K562 (cell line): Measurements from ENCODE around the gene SLK.

Experiments
- CHD2 ChIP-seq: IDR thresholded peaks from 2 replicates; pipeline ENCODE4 v1.6.1; 2011; ENCODE audit warnings: low read depth, low read length
- EP300 ChIP-seq: IDR thresholded peaks from 2 replicates; pipeline ENCODE4 v1.6.1; 2012; ENCODE audit warnings: low read length, improper control_type of control experiment
- HOXB6 ChIP-seq: fragments of 250-450 bp; sonication (Bioruptor Pico); IDR thresholded peaks from 2 replicates; pipeline ENCODE4 v1.5.1; 2022; ENCODE audit warnings: mild to moderate bottlenecking, borderline replicate concordance
- MAFK ChIP-seq: IDR thresholded peaks from 2 replicates; pipeline ENCODE4 v1.6.1; 2011; ENCODE audit warnings: low read length, improper control_type of control experiment
- POLR2AphosphoS2 ChIP-seq: IDR thresholded peaks from 2 replicates; pipeline ENCODE4 v1.6.1; 2012; ENCODE audit warnings: low read length, improper control_type of control experiment
- SRF ChIP-seq, 2 experiments: fragments of 250-450, 450-650 bp in 1 of 2; sonication (Bioruptor Pico) in 1 of 2; sonication (generic) in 1 of 2; formaldehyde crosslinking; IDR thresholded peaks; 2 replicates each; pipeline versions ENCODE4 v1.5.0 to v1.5.1; 2020 to 2022; ENCODE audit warnings: mild to moderate bottlenecking in 1 of 2, missing genetic modification reagents in 1 of 2
- TF ChIP-seq, protein P1 (sequence below), 2 experiments: IDR thresholded peaks in 1 of 2; conservative IDR thresholded peaks in 1 of 2; 2 replicates each; pipeline ENCODE4 v1.6.1; 2016; ENCODE audit warnings: low read depth in 2 of 2, mild to moderate bottlenecking in 1 of 2, missing compliant biosample characterization in 1 of 2, missing genetic modification characterization in 1 of 2, moderate library complexity in 1 of 2

DNA sequence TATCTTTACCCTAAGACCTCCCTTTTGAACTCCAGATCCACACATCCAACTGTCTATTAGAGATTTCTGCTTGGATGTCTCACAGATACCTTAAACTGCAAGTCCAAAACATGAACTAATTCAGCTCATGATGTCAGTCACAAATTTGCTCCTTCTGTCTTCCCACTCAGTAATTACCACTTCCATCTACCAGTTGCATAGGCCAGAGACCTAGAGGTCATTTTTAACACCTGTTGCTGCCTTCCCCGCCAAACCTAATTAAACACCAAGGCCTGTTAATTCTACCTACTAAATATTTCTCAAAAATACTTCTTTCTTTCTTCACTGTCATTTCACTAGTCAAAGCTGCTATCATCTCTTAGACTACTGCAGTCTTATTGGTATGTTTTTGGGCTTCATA lies 8.2 kb downstream of the SLK start:
- TF ChIP-seq HOXB6 (no peak), SRF (CRISPR knock-in tag; IDR thresholded peaks at IDR 0.05) (no peak), CHD2 (no peak), MAFK (no peak), EP300 (no peak), POLR2AphosphoS2 (no peak)
- TF ChIP-seq, protein P1, sequence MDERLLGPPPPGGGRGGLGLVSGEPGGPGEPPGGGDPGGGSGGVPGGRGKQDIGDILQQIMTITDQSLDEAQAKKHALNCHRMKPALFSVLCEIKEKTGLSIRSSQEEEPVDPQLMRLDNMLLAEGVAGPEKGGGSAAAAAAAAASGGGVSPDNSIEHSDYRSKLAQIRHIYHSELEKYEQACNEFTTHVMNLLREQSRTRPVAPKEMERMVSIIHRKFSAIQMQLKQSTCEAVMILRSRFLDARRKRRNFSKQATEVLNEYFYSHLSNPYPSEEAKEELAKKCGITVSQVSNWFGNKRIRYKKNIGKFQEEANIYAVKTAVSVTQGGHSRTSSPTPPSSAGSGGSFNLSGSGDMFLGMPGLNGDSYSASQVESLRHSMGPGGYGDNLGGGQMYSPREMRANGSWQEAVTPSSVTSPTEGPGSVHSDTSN (CRISPR knock-in tag; IDR thresholded peaks at IDR 0.05; ENCODE audit: low read depth): no peak
- TF ChIP-seq, protein P1 (tag; conservative IDR thresholded peaks at IDR 0.05; ENCODE audit: low read depth): no peak
